D721Med (cell line): ENCODE results near the gene CAMKK2.

Experiments used
- DNase-seq: peaks from one replicate; pipeline ENCODE4 v3.0.0; 2011; ENCODE audit warnings: low spot score; ENCODE audit not compliant: insufficient read length
- FAIRE-seq: peaks from 2 replicates; lab custom pipeline; 2011; peaks lifted over from hg19 to GRCh38; lab: Jason Lieb, UNC
- TF ChIP-seq, protein P1 (sequence below): IDR thresholded peaks from 2 replicates; pipeline ENCODE4 v1.5.1; 2012; ENCODE audit warnings: mild to moderate bottlenecking, control low read depth; ENCODE audit not compliant: insufficient read depth; ENCODE audit errors: missing control alignments

Gene CAMKK2

DNA sequence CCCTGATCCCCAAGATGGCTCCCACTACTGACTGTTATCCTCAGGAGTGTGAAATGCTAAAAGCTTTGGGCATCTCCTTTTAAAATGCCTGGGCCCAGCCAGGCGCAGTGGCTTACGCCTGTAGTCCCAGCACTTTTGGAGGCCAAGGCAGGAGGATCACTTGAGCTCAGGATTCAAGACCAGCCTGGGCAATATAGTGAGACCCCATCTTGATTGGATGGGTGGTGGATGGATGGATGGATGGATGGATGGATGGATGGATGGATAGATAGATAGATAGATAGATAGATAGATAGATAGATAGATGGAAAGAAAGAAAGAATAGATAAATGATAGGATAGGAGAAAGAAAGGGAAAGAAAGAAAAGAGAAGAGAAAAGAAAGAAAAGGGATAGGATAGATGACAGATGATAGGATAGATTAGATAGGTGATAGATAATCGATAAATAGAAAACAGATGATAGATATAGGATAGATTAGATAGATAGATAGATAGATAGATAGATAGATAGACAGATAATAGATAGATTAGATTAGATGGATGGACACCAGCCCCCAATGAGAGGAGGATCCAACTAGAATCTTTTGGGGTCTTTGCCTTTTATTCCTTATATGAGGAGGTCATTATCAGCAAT is 77.0 kb downstream of the CAMKK2 start:
- FAIRE-seq, result no peak
- TF ChIP-seq, protein P1, sequence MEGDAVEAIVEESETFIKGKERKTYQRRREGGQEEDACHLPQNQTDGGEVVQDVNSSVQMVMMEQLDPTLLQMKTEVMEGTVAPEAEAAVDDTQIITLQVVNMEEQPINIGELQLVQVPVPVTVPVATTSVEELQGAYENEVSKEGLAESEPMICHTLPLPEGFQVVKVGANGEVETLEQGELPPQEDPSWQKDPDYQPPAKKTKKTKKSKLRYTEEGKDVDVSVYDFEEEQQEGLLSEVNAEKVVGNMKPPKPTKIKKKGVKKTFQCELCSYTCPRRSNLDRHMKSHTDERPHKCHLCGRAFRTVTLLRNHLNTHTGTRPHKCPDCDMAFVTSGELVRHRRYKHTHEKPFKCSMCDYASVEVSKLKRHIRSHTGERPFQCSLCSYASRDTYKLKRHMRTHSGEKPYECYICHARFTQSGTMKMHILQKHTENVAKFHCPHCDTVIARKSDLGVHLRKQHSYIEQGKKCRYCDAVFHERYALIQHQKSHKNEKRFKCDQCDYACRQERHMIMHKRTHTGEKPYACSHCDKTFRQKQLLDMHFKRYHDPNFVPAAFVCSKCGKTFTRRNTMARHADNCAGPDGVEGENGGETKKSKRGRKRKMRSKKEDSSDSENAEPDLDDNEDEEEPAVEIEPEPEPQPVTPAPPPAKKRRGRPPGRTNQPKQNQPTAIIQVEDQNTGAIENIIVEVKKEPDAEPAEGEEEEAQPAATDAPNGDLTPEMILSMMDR, result no peak

DNA sequence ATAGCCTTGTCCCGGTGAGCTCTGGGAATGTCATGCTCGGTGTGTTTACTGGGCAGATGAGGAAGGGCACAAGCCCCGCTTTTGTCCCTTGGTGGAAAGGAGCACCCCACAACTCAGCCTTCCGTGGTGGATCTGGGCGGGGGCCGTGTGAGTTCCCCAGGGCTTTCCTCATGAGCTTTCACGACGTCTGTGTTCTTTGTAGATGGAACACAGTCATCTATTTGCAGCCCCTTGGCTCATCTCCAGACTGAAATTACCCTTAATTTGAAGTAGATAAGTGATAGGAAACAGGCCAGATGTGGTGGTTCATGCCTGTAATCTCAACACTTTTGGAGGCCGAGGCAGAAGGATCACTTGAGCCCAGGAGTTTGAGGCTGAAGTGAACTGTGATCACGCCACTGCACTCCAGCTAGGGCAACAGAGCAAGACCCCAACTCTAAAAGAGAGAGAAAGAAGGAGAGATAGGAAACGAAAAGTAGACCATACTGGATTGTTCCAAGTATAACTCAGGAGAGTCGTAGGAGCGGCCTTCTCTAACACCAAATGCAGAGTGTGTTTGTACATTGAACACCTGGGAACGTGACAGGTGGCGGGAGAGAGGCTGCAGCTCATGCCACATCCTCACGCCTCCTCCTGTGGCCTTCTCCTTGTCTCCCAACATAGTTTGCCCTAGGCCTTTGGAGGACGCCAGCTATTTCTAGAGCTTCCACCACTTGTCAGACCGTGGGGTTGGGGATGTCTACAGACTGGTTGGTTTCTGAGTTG is 77.7 kb downstream of the CAMKK2 start:
- no peak for DNase-seq
- TF ChIP-seq, protein P1, result no peak
- FAIRE-seq, result no peak

More for the DNA sequence above, 77.0 kb downstream of the CAMKK2 start:
- DNase-seq, result no peak

DNA sequence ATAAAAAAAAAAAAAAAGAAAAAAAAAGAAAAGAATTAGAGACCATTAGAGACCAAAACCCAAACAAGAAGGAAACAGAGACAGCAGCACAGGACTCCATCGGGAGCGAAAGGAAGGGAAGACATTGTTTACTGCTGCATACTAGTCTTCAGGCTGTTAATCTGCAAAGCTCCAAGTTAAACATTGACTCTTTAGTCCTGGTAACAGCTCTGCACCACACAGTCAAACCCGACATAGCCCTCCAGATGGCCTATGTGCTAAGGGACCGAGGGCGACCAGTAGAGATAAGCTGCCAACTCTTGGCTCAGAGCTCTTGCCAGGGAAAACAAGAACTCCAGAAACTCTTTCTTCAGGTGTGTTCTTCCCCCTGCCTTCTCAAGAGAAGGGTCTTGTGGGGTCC is 78.7 kb downstream of the CAMKK2 start:
- TF ChIP-seq, protein P1, result no peak
- no peak for DNase-seq
- no peak for FAIRE-seq

DNA sequence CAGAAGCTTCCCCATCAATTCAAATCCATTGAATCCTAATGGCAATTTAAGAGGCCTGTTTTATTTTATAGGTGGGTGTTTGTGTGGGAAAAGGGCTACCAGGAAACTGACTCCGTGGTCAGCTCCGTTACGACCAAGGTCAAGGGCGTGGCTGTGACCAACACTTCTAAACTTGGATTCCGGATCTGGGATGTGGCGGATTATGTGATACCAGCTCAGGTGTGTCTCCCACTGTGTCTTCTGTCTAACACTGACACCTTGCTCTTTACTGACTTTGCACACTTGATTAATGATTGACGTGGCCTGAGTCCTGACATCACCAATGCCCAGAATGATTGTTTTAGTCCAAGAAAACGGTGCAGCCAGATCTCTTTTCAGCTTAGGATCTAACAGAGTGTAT is 79.4 kb downstream of the CAMKK2 start:
- DNase-seq, result no peak
- FAIRE-seq, result no peak
- TF ChIP-seq, protein P1, result no peak

DNA sequence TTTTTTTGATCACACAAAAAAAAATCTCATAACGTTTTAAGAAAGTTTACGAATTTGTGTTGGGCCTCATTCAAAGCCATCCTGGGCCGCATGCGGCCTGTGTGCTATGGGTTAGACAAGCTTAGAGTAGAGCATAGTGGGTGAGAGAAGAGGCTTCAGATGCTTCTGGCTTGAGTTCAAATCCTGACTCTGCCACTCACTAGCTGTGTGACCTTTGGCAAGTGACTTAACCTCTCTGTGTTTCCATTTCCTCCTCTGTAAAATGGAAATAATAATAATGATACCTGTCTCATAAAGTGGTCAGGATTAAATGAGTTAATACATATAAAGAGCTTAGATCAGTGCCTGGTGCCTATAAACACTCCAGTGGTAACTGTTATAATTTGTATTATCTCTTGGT is 80.4 kb downstream of the CAMKK2 start:
- TF ChIP-seq, protein P1, result no peak
- DNase-seq, result no peak
- no peak for FAIRE-seq

DNA sequence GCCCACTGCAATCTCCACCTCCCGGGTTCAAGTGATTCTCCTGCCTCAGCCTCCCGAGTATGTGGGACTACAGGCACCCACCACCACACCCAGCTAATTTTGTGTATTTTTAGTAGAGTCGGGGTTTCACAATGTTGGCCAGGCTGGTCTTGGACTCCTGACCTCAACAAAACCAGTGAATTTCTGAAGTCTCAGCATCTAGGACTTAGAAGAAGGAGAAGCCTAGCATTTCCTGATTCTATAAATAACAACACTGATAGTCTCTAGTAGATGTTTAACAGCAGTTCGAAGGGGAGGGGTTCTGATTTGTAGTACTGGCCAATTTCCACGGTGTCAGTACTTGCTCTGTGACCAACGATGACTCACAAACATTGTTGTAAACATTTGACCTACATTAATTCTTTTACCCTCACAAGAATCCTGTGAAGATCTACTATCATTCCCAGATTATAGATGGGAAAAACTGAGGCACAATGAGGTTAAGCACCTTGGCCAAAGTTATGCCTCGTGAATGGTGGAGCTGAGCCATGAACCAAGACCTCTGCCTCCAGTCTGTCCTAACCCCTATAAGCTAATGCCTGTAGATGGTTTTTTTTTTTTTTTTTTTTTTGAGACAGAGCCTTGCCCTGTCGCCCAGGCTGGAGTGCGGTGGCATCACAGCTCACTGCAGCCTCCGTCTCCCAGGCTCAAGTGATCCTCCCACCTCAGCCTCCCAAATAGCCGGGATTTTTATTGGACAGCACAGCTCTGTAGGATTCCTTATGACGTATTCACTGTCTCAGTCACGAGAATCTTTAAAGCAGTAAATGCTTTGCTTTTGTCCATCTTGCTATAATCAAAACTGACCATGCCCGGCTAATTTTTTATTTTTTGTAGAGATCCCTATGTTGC is 81.4 kb downstream of the CAMKK2 start:
- TF ChIP-seq, protein P1, result no peak
- FAIRE-seq, result no peak

More for the DNA sequence above, 81.4 kb downstream of the CAMKK2 start:
- no peak for DNase-seq
